ENCODE measurements around the gene YDJC.

DNA sequence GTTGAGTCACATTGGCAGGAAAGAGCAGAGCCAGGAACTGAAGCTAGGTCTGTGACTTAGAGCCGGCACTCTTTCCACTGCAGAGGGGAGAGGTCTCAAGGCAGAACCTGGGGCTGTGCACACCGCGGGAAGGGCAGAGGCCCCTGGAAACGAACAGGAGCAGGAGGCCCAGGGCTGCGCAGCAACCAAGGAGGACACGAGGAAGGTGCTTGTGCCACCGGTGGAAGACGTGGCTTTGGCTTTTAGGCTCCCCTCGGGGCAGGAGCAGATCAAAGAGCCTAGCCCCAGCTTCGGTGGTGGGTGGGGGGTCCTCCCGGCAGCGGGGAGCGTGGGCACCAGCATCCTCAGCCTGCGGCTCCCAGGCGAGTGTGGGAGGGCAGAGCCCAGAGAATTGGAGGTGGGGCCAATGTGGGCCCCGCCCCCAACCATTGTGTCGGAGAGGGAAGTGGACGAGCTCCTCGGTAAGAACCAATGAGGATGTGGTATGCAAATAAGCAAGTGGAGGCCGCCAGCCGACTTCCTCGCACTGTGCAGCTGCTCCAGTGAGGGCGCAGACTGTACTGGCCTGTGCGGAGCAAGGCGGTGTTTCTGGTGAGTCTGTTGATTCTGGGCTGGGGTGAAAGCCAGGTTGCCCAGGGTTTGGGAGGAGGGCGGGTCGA, 2.5 kb upstream of the YDJC start, which contains the start of gene CCDC116:
- TF ChIP-seq, protein P1, sequence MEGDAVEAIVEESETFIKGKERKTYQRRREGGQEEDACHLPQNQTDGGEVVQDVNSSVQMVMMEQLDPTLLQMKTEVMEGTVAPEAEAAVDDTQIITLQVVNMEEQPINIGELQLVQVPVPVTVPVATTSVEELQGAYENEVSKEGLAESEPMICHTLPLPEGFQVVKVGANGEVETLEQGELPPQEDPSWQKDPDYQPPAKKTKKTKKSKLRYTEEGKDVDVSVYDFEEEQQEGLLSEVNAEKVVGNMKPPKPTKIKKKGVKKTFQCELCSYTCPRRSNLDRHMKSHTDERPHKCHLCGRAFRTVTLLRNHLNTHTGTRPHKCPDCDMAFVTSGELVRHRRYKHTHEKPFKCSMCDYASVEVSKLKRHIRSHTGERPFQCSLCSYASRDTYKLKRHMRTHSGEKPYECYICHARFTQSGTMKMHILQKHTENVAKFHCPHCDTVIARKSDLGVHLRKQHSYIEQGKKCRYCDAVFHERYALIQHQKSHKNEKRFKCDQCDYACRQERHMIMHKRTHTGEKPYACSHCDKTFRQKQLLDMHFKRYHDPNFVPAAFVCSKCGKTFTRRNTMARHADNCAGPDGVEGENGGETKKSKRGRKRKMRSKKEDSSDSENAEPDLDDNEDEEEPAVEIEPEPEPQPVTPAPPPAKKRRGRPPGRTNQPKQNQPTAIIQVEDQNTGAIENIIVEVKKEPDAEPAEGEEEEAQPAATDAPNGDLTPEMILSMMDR (IDR thresholded peaks at IDR 0.05), result no peak
- TF ChIP-seq POLR2A (IDR thresholded peaks at IDR 0.05), result no peak
